ENCODE data around the gene FUT2. TPM values are rescaled to one million over a fixed set of nuclear protein-coding genes. Genes with fewer than 3 reads are reported as not detected.
"Not testable (repeated sequence)": the region's sequence is repeated elsewhere in the genome, so short reads cannot be mapped to it uniquely, and the experiment has no call there.

Gene FUT2
- polyA plus RNA-seq = not detected

DNA sequence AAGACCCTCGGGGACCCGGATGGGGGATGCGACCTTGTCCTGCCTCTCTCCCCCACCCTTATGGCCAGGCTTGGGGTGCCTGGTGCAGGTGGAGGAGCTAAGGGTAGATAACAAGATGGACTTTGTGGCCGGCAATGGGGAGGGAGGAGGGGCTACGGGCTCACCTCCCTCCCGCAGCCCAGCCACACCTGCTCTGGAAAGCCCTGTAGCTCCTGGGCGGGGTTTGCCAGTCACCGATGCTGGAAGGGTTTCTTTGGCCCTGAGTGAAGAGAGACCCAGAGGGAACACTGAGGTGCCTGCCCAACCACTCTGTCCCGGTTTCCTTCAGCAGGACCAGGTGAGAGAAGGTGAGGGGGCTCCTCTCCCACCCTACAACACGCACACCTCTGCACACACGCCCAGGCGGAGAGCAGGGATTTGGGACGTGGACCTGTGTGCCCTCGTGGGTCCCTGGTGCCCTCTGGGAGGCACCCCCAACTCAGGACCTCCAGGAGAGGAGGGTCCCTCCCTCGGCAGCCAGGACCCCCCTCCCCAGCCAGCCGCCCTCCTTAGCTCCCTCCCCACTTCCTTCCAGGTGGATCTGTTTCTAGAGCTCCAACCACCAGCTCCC lies at the start of gene FUT2:
TSS of gene FUT2 (plus strand) at position 229 of the 610 bp plus-strand sequence. CDS start 6,986 bp downstream, outside the sequence.
- peaks cover 2% of the 10 kb centered on the region for H3K36me3 Mint-ChIP-seq
- H3K27ac Mint-ChIP-seq = peak within 1 kb of the TSS in 1 of 3 donors; percentile 35
- H3K4me1 Mint-ChIP-seq = peaks cover 0 to 5% (median 3%) of the 10 kb centered on the region in 3 donors
- H3K27me3 Mint-ChIP-seq = peaks cover 19% of the 10 kb centered on the region
- peak within 1 kb of the TSS in 3 of 4 donors; percentile 51 to 55 (median 54) for H3K4me3 Mint-ChIP-seq
- no peaks in the 10 kb centered on the region for H3K9me3 Mint-ChIP-seq

DNA sequence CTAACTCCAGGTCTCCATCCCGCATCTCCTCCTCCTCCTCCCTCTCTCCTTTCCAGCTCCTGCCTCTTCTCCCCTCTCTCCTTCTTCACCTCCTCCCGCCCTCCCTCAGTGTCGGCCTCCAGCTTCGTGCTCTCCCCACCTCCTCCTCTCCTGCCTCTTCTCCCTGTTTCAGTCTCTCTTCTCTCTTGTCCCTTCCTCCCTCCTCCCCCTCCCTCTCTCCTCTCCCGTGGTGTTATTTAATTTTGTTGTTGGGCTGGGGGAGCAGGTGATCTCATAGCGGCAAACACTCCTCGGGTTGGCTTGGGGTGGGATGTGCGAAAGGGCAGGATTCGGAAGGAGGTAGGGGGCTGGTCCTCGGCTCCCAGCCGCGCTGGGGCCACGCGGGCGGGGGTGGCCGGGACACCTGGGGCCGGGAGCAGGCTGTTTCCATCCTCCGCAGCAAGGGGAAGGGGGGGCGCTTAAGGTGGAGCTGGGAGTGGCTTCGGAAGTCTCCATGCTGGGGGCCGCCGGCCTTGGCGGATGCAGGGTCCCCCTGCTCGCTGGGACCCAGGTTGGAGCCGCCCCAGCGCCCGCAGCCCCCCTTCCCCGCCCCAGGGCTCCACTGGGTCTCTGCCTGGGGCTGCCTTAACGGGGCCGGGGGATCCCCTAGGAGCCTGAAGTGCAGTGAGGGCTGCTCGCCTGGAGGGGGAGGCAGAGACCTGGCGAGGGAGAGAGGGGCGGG lies 49.6 kb upstream of the FUT2 start, which contains the start of gene CA11:
TSS of gene CA11 (minus strand) at position 187 of the 721 bp plus-strand sequence. CDS start 555 bp downstream, outside the sequence.
- peaks cover 1% of the 10 kb centered on the region for H3K36me3 Mint-ChIP-seq
- peaks cover 10 to 30% (median 29%) of the 10 kb centered on the region in 3 donors for H3K4me1 Mint-ChIP-seq
- peaks cover 0 to 2% (median 0%) of the 10 kb centered on the region in 3 donors for H3K9me3 Mint-ChIP-seq
- H3K27me3 Mint-ChIP-seq = no peaks in the 10 kb centered on the region
- peak within 1 kb of the TSS; percentile 73 to 94 (median 76) for H3K27ac Mint-ChIP-seq
- peak within 1 kb of the TSS; percentile 81 to 97 (median 90) for H3K4me3 Mint-ChIP-seq

DNA sequence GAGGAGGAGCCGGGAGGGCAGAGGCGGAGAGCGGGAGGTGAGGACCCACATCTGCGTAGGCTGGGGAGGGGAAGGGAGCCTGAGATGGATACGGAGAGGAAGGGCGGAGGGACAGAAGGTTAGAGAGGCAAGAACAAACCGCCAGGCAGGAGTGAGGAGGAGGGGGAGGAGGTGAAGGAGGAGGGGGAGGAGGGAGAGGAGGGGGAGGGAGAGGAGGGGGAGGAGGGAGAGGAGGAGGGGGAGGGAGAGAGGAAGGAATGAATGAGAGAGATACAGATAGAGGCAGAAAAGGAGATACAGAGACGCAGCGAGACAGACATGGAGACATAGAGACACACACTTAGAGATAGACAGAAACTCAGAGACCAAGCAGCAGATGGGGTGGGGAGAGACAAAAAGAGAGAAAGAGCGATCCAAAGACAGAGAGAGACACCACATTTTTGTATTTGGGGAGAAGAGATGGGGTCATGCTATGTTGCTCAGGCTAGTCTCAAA lies 49.0 kb upstream of the FUT2 start:
- H3K4me3 Mint-ChIP-seq = peak overlapping the region; percentile 11 to 89 (median 52)
- H3K27me3 Mint-ChIP-seq = no peaks in the 10 kb centered on the region
- peaks cover 0 to 2% (median 0%) of the 10 kb centered on the region in 3 donors for H3K9me3 Mint-ChIP-seq
- peaks cover 10 to 33% (median 27%) of the 10 kb centered on the region in 3 donors for H3K4me1 Mint-ChIP-seq
- peak overlapping the region; percentile 37 to 84 (median 73) for H3K27ac Mint-ChIP-seq
- peaks cover 1% of the 10 kb centered on the region for H3K36me3 Mint-ChIP-seq

- Mint-ChIP-seq H3K36me3 (peaks cover 1% of the 10 kb centered on the region), H3K4me3 (peak overlapping the region in 3 of 4 donors; percentile 8 to 80 (median 78)), H3K9me3 (peaks cover 0 to 2% (median 0%) of the 10 kb centered on the region in 3 donors), H3K27ac (peak overlapping the region in 2 of 3 donors; percentile 1 to 31), H3K27me3 (no peaks in the 10 kb centered on the region), H3K4me1 (peaks cover 11 to 33% (median 28%) of the 10 kb centered on the region in 3 donors)
Measured at GRCh38 chr19:48648134-48648533, 47.6 kb upstream of the FUT2 start.

DNA sequence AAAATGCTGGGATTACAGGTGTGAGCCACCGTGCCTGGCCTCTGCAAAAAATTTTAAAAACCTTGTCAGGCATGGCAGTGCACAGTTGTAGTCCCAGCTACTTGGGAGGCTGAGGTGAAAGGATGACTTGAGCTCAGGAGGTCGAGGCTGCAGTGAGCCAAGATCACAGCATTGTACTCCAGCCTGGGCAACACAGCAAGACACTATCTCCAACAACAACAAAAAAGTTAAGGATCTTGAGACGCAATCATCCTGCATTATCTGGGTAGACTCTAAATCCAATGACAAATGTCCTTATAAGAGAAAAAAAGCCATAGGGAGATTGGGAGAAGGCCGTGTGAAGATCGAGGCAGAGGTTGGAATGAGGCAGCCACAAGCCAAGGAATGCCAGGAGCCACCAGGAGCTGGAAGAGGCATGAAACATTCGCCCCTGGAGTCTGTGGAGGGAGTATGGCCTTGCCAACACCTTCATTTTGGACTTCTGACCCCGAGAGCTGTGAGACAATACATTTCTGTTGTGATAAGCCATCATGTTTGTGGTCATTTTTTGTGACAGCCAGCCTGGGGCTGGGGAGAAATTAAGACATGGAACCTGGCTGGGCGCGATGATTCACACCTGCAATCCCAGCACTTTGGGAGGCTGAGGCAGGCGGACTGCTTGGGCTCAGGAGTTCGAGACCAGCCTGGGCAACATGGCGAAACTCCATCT lies 44.6 kb upstream of the FUT2 start:
- Mint-ChIP-seq H3K27ac (peak overlapping the region; percentile 37 to 90 (median 86)), H3K4me1 (peaks cover 11 to 23% (median 22%) of the 10 kb centered on the region in 3 donors), H3K9me3 (peaks cover 0 to 2% (median 0%) of the 10 kb centered on the region in 3 donors), H3K4me3 (peak overlapping the region in 1 of 4 donors; percentile 39), H3K36me3 (no peaks in the 10 kb centered on the region), H3K27me3 (no peaks in the 10 kb centered on the region)

DNA sequence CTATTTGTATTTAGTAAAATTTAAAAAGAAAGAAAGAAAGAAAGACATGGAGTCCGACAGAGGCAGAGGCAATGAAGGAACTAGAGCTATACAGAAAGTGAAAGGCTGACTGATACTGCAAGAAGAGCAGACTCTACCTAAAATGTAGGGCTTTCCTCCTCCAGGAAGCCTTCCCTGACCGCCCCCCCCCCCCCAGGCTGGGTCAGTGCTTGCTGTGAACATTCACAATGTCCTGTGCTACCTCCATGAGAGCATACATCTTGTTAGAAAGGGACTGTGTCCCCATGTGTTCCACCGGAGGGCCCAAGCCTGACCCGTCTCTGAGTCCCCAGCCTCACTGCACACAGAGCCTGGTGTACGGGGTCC lies 44.1 kb upstream of the FUT2 start:
- H3K4me3 Mint-ChIP-seq = peak overlapping the region in 1 of 4 donors; percentile 56
- no peaks in the 10 kb centered on the region for H3K27me3 Mint-ChIP-seq
- peaks cover 11 to 23% (median 20%) of the 10 kb centered on the region in 3 donors for H3K4me1 Mint-ChIP-seq
- no peaks in the 10 kb centered on the region for H3K36me3 Mint-ChIP-seq
- H3K9me3 Mint-ChIP-seq = peaks cover 0 to 2% (median 0%) of the 10 kb centered on the region in 3 donors
- H3K27ac Mint-ChIP-seq = peak overlapping the region; percentile 71 to 90 (median 76)

DNA sequence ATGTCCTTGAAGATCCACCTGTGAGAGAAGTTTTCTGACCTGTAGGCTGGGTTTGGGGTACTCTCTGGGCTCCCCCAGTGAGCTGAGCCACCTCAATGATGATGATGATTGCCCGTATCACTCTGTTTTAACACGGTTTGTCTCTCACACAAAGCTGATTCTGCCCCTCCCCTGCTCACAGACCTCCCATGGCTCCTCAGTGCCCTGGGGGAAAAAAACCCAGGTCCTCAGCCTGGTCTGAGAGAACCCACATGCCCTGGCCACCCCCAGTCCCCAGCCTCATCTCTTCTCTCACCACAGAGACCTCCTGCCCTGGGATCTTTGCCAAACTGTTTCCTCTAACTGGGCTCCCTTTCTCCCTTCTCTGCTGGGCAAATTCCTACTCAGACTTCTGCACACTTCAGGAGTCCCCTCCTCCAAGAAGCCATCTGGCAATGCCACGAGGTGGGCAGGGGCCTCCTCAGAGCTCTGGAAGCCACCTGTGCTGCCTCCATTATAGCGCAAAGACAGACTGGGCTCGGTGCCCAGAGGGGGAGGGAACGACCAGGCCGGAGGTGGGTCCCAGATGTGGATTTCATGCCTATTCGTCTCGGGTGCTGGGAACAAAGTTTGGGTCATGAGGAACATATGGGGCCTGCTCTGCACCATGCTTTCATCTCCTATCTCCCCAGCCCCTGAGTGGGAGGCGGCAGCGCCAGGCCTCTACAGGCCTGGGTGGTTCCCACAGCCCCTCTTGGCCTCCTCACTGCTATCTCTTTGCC lies 41.3 kb upstream of the FUT2 start:
- Mint-ChIP-seq H3K4me3 (peak overlapping the region in 2 of 4 donors; percentile 9 to 38), H3K27ac (peak overlapping the region in 1 of 3 donors; percentile 12)

GRCh38 chr19:48656840-48657474 lies 38.8 kb upstream of the FUT2 start:
- H3K27ac Mint-ChIP-seq = no peak overlapping the region
- no peaks in the 10 kb centered on the region for H3K9me3 Mint-ChIP-seq
- H3K36me3 Mint-ChIP-seq = no peaks in the 10 kb centered on the region

More for the DNA sequence above, 41.3 kb upstream of the FUT2 start:
- Mint-ChIP-seq H3K9me3 (no peaks in the 10 kb centered on the region), H3K36me3 (no peaks in the 10 kb centered on the region), H3K4me1 (peaks cover 8 to 13% (median 10%) of the 10 kb centered on the region in 3 donors), H3K27me3 (no peaks in the 10 kb centered on the region)

DNA sequence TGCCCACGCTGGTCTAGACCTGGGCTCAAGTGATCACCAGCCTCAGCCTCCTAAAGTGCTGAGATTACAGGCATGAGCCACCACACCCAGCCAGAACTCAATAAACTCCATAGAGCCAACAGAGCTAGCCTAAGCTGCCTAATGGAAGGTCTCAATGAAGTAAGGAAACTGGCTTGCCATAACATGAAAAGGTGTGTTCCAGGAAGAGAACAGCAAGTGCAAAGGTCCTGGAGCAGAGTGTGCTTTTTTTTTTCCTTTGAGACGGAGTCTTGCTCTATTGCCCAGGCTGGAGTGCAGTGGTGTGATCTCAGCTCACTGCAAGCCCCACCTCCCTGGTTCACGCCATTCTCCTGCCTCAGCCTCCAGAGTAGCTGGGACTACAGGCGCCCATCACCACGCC lies 37.9 kb upstream of the FUT2 start:
- not testable (repeated sequence) for H3K9me3 Mint-ChIP-seq, H3K36me3 Mint-ChIP-seq, H3K27me3 Mint-ChIP-seq, H3K27ac Mint-ChIP-seq, H3K4me3 Mint-ChIP-seq
- H3K4me1 Mint-ChIP-seq = peaks cover 8 to 13% (median 10%) of the 10 kb centered on the region in 3 donors

More at GRCh38 chr19:48656840-48657474, 38.8 kb upstream of the FUT2 start:
- no peaks in the 10 kb centered on the region for H3K27me3 Mint-ChIP-seq
- H3K4me1 Mint-ChIP-seq = peaks cover 8 to 17% (median 15%) of the 10 kb centered on the region in 3 donors
- H3K4me3 Mint-ChIP-seq = peak overlapping the region in 1 of 4 donors; percentile 24

DNA sequence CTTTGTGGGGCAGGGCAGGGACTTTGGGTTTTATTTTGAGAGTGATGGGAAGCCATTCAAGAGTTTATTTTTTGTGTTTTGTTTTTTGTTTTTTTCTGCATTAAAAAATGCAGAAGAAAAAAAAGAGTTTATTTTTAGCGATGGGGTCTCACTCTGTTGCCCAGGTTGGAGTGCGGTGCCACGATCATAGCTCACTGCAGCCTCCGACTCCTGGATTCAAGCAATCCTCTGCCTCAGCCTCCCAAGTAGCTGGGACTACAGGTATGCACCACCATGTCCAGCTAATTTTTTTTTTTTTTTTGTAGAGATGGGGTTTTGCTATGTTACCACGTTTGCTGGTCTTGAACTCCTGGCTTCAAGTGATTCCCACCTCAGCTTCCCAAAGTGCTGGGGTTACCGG lies 37.3 kb upstream of the FUT2 start:
- no peaks in the 10 kb centered on the region for H3K27me3 Mint-ChIP-seq
- no peaks in the 10 kb centered on the region for H3K36me3 Mint-ChIP-seq
- H3K9me3 Mint-ChIP-seq = no peaks in the 10 kb centered on the region
- H3K4me1 Mint-ChIP-seq = peaks cover 8 to 13% (median 10%) of the 10 kb centered on the region in 3 donors
- H3K27ac Mint-ChIP-seq = peak overlapping the region in 1 of 3 donors; percentile 46
- H3K4me3 Mint-ChIP-seq = no peak overlapping the region

GRCh38 chr19:48659768-48660167 lies 36.0 kb upstream of the FUT2 start:
- Mint-ChIP-seq H3K27ac (peak overlapping the region in 1 of 3 donors; percentile 37), H3K9me3 (no peaks in the 10 kb centered on the region), H3K36me3 (no peaks in the 10 kb centered on the region), H3K4me1 (peaks cover 8 to 13% (median 10%) of the 10 kb centered on the region in 3 donors), H3K4me3 (peak overlapping the region in 2 of 4 donors; percentile 1 to 17), H3K27me3 (no peaks in the 10 kb centered on the region)

DNA sequence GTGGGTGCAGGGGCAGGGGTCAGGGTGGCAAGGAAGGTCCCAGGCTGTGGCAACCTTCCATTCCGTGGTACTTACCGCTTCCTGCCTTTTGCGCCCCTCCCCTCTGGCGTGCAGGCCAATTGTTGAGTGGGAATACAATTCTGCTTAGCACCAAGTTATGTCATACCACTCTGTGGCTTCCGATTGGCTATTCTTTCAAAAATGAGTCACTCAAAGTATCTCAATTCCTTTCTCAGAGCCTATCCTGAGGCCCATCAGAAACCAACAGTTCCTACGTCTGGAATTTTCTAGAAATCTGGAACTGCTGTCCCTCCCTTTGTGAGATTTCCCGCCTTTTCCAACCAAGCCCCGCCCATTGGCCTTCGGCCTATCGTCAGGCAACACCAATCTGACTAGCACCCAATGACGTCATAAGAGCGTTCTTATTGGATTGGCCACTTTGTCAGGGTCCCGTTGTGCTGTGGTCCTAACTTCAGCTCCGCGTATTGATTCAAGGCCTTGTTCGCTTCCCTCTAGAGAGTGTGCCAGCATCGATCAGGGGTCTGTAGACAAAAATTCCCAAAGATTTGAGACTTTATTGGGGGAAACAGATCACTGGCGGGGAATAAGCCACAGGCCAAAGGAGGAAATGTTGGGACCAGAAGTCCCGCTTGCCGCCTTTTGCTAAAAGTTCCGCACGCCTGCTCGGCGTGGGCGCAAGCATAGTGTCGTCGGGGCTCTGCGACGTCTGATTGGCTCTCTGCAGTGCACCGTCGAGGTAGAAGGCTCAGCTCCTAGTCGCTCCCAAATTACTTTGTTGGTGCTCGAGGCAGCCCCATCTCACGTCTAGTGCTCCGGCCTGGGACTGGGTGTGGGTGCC lies 34.7 kb upstream of the FUT2 start:
- no peaks in the 10 kb centered on the region for H3K9me3 Mint-ChIP-seq
- no peaks in the 10 kb centered on the region for H3K36me3 Mint-ChIP-seq
- H3K27ac Mint-ChIP-seq = peak overlapping the region; percentile 66 to 99 (median 97)
- H3K4me3 Mint-ChIP-seq = peak overlapping the region; percentile 70 to 95 (median 83)
- peaks cover 8 to 13% (median 10%) of the 10 kb centered on the region in 3 donors for H3K4me1 Mint-ChIP-seq
- H3K27me3 Mint-ChIP-seq = no peaks in the 10 kb centered on the region

- H3K4me3 Mint-ChIP-seq = no peak overlapping the region
- H3K27me3 Mint-ChIP-seq = no peaks in the 10 kb centered on the region
- H3K4me1 Mint-ChIP-seq = peaks cover 8 to 13% (median 10%) of the 10 kb centered on the region in 3 donors
- no peaks in the 10 kb centered on the region for H3K9me3 Mint-ChIP-seq
- no peak overlapping the region for H3K27ac Mint-ChIP-seq
- no peaks in the 10 kb centered on the region for H3K36me3 Mint-ChIP-seq
Measured at GRCh38 chr19:48661711-48662090, 34.1 kb upstream of the FUT2 start.

Measured in IgD-negative memory B cell (primary cell).